Activated naive CD4-positive, alpha-beta T cell treated with anti-CD3 and anti-CD28 coated beads, Interleukin-2, amount 10 ng/mL, durations not matched to agents 7 days and 5 days (primary cell): ENCODE data around the gene LIMS2.

Experiments used
- CTCF ChIA-PET: fragments of 350-600 bp; sonication (Branson Sonifier 250); formaldehyde crosslinking; loops from one replicate; lab custom pipeline; 2021; ENCODE audit warnings: antibody characterized with exemption; lab: Charles Lee
- DNase-seq: peaks from one replicate; pipeline ENCODE4 v3.0.0-alpha.2; 2020
- H3K27ac Mint-ChIP-seq: one replicate; pipeline ENCODE4 v1.8.0; 2021; ENCODE audit warnings: mild to moderate bottlenecking, moderate library complexity, mixed read lengths
- H3K27me3 Mint-ChIP-seq: one replicate; pipeline ENCODE4 v1.8.0; 2021; ENCODE audit warnings: mild to moderate bottlenecking, mixed read lengths
- H3K36me3 Mint-ChIP-seq: one replicate; pipeline ENCODE4 v1.8.0; 2021; ENCODE audit warnings: mixed read lengths
- H3K4me1 Mint-ChIP-seq: one replicate; pipeline ENCODE4 v1.8.0; 2021; ENCODE audit warnings: mixed read lengths
- H3K4me3 Mint-ChIP-seq: one replicate; pipeline ENCODE4 v1.8.0; 2021; ENCODE audit warnings: mild to moderate bottlenecking, moderate library complexity, mixed read lengths
- H3K9me3 Mint-ChIP-seq: one replicate; pipeline ENCODE4 v1.8.0; 2021; ENCODE audit warnings: mixed read lengths

Gene LIMS2

DNA sequence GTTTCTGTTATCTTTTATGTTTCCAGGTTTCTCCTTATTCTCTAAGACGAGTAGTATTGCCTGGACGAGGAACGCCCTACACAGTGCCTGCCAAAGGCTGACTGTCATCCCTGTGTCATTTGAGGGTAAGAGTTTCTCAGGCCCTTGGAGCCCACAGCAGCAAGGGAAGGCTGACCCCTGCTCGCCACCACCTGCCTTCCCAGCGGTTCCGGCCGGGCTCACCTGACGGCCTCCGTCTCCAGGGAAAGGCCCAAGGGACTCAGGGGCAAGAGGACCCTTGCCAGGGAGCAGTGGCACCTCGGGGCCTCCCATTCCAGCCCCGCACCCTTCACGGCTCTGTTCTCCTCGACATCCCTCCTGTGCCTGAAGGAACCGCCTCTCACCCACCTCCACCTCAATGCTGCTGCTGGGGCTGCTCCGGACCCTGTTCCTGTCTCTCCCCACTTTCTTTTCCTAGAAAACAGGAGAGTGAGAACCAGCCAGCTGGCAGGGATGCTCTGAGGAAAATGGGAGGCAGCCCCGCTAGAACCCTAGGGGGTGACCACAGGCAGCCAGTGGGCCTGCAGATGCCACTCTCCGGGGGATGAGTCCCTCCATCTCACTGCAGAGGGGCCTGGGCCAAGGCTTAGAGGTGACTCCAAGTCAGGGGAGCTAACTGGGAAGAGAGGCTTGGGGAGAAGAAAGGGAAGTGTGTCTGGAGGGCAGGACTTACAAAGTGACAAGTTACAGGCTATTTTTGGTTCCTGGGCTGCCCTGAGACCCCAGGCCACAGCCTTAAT, 1.9 kb downstream of the LIMS2 start:
- Mint-ChIP-seq H3K27ac (no peak overlapping the region), H3K27me3 (peaks cover 86% of the 10 kb centered on the region), H3K4me3 (no peak overlapping the region), H3K36me3 (no peaks in the 10 kb centered on the region), H3K9me3 (no peaks in the 10 kb centered on the region), H3K4me1 (peaks cover 9% of the 10 kb centered on the region)
- CTCF ChIA-PET, result no interaction called here
- no peak for DNase-seq

DNA sequence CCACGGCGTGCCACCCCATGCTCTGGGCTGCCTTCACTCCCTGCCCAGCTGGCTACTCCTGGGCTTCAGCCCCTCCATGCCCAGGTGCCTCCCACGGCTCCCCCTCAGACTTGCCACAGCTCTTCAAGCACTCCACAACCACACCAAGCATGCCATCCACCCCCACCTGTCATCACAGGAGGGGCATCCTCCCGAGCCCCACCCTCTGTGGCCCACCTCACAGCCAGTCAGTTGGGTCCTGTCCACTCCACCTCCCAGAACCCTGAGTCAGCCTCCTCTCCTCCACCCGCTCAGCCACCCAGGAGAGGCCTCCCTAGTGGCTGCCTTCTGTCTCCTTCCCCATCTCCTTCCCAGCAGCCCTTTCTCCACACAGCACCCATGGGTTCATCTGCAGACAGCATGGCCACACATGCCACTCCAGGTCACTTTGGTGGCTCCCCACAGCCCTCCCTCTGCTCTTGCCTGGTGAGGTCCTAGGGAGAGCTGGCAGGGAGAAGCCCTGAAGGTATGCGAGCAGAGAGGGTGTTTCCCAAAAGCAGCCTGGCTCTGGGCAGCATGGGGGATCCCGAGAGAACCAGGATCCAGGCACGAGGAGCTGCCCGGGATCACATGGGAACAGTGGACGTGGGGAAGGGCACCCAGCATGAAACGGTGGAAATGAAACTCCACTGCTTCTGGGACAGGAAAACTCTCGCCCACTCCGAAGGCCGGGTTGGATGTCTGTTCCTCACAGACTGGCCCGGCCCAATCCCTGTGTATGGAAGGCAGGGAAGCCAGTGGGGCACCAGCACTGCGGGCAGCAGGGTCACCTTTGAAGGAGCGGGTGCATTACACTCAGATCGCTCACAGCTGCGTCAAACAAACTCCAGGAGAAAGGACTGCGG, 2.7 kb downstream of the LIMS2 start:
- peaks cover 77% of the 10 kb centered on the region for H3K27me3 Mint-ChIP-seq
- no peaks in the 10 kb centered on the region for H3K36me3 Mint-ChIP-seq
- no peak overlapping the region for H3K27ac Mint-ChIP-seq
- H3K4me1 Mint-ChIP-seq, result peaks cover 9% of the 10 kb centered on the region
- no peaks in the 10 kb centered on the region for H3K9me3 Mint-ChIP-seq
- CTCF ChIA-PET, result no interaction called here
- DNase-seq, result no peak
- H3K4me3 Mint-ChIP-seq, result no peak overlapping the region

DNA sequence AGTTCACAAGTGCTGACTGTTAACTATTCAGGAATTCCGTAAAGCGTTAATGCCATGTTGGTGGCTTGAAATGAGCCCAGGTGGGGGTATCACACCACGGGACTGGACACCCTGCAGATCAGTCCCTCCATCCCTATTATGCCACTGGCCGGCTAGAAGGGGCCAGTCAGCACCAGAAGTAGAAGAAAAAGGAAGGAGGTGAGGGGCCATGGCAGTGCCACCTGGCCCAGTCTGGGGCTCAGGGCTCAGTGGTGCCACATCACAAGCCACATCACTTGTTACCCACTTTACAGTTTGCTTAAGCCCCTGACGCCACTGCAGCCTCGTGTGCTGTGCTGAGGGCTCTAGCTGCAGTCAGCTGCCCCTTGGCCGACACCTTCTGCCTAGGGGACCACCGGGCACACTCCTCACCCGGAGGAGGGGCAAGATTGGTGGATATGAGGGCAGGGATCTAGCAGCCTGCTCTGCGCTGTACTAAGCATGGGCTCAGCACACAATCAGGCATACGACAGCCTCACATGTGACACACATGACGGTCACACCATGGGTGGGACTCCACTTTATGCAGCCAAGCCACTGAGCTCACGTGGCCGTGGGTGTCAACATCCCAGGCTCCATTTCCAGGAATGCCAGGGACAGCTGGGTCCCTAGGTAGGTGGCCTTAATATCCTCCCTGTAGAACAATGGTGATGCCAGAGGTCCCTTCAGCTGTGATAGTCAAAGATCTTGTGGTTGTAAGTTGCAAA, 3.6 kb downstream of the LIMS2 start:
- Mint-ChIP-seq H3K9me3 (no peaks in the 10 kb centered on the region), H3K36me3 (no peaks in the 10 kb centered on the region), H3K27ac (no peak overlapping the region), H3K27me3 (peaks cover 73% of the 10 kb centered on the region), H3K4me1 (peaks cover 9% of the 10 kb centered on the region), H3K4me3 (no peak overlapping the region)
- DNase-seq, result no peak
- CTCF ChIA-PET, result no interaction called here

- Mint-ChIP-seq H3K4me3 (no peak overlapping the region), H3K27ac (no peak overlapping the region), H3K9me3 (no peaks in the 10 kb centered on the region), H3K4me1 (peaks cover 9% of the 10 kb centered on the region), H3K27me3 (peaks cover 73% of the 10 kb centered on the region), H3K36me3 (no peaks in the 10 kb centered on the region)
- no peak for DNase-seq
- CTCF ChIA-PET, result no interaction called here
Measured at GRCh38 chr2:127670957-127671290, 4.4 kb downstream of the LIMS2 start.

GRCh38 chr2:127670055-127670956, 5.0 kb downstream of the LIMS2 start:
- peaks cover 6% of the 10 kb centered on the region for H3K4me1 Mint-ChIP-seq
- no peak overlapping the region for H3K27ac Mint-ChIP-seq
- no peak for DNase-seq
- no peak overlapping the region for H3K4me3 Mint-ChIP-seq
- H3K9me3 Mint-ChIP-seq, result no peaks in the 10 kb centered on the region
- peaks cover 73% of the 10 kb centered on the region for H3K27me3 Mint-ChIP-seq
- CTCF ChIA-PET, result no interaction called here
- no peaks in the 10 kb centered on the region for H3K36me3 Mint-ChIP-seq

DNA sequence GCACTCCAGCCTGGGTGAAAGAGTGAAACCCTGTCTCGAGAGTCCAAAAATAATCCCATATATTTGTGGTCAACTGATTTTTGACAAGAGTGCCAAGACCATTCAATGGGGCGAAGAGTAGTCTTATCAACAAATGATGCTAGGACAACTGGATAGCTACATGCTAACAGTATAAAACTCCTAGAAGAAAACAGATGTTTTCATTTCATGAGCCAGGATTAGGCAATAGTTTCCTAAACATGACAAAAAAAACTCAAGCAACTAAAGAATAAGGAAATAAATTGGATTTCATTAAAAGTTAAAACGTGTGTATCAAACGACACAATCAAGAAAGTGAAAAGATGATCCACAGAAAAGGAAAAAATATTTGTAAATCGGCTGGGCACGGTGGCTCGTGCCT, 6.3 kb downstream of the LIMS2 start:
- Mint-ChIP-seq H3K4me3 (no peak overlapping the region), H3K36me3 (no peaks in the 10 kb centered on the region), H3K27ac (no peak overlapping the region), H3K9me3 (no peaks in the 10 kb centered on the region), H3K27me3 (peaks cover 76% of the 10 kb centered on the region), H3K4me1 (peaks cover under 1% of the 10 kb centered on the region)
- DNase-seq, result no peak
- CTCF ChIA-PET, result no interaction called here

DNA sequence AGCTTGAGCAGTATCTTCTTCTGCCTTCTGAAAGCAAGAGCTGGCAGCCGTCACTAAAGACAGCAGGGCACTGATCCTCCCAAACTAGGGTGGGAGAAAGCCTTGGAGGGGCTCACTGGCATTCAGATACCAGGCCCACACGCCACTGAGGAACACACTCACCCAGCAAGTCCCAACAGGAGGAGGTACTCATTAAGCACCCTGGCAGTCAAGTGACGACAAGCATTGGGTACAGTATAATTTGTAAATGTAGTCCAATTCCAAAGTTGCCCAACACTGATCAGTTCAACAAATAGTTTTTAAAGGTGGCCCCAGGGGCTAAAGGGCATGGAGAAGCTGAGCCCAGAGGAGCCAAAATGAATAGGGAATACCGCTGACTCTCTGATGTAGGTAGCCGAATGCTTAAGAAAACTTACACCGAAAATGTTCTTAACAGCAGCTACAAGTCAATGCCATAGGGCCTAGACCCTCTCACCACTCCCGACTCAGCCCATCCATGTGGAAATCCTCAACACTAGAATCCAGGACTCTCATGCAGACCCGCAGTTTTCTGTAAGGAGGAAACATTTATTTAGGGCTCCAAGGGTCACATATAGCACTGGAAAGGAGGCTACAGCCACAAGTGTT, 9.9 kb downstream of the LIMS2 start:
- CTCF ChIA-PET, result interaction anchor here (1.1 to 1.5 kb wide), 2 partner anchors 15 to 74 kb away, joined by 3 read pairs; no protein-coding TSS in a partner anchor
- DNase-seq, result no peak
- H3K4me1 Mint-ChIP-seq, result no peaks in the 10 kb centered on the region
- H3K4me3 Mint-ChIP-seq, result no peak overlapping the region
- H3K36me3 Mint-ChIP-seq, result no peaks in the 10 kb centered on the region
- no peaks in the 10 kb centered on the region for H3K9me3 Mint-ChIP-seq
- H3K27ac Mint-ChIP-seq, result no peak overlapping the region
- H3K27me3 Mint-ChIP-seq, result peaks cover 70% of the 10 kb centered on the region

- peaks cover under 1% of the 10 kb centered on the region for H3K4me1 Mint-ChIP-seq
- H3K36me3 Mint-ChIP-seq, result no peaks in the 10 kb centered on the region
- no peak for DNase-seq
- H3K27ac Mint-ChIP-seq, result no peak overlapping the region
- no peak overlapping the region for H3K4me3 Mint-ChIP-seq
- no peaks in the 10 kb centered on the region for H3K9me3 Mint-ChIP-seq
- CTCF ChIA-PET, result interaction anchor here (1.1 to 1.5 kb wide), 2 partner anchors 15 to 73 kb away, joined by 3 read pairs; no protein-coding TSS in a partner anchor
- H3K27me3 Mint-ChIP-seq, result peaks cover 71% of the 10 kb centered on the region
Measured at GRCh38 chr2:127664895-127665225, 10.5 kb downstream of the LIMS2 start.

DNA sequence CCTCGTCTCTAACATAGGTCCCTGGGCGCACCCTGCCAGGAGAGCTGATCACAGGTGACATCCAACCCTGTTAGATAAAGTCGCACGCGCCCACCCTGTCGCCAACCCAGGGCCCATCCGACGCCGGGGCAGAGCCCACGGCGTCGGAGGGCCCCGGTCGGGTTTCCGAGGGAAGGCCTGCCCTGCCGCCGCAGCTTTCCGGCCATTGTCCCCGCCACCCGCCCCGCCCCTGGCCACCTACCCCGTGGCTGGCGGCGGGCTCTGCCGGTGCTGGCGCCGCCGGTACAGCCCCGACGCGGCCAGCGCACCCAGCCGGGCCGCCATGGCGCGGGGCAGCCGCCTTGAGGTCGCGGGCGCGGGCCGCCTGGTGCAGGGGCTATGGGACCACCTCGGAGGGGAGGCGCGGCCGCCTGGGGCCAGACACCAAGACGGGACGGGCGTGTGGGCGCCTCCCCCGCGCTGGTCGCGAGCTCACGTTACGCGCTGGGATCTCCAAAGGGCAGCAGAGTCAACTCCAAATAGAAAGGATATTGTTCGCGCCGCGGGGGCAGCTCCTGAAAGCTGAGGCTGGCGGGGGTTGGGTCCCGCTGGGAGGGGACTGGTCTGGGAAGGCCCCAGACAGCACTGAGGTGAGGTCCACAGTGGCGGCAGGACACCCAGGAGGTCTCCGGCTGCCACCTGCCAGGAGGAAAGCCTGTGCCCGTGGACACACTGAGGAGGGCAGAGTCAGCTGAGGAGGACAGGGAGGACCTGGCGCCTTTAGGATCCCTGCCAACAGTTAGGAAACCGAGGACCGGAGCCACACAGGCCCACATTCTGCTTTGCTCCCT, 11.1 kb downstream of the LIMS2 start:
- Mint-ChIP-seq H3K9me3 (no peaks in the 10 kb centered on the region), H3K27ac (no peak overlapping the region), H3K36me3 (no peaks in the 10 kb centered on the region), H3K27me3 (peaks cover 77% of the 10 kb centered on the region), H3K4me1 (peaks cover 2% of the 10 kb centered on the region), H3K4me3 (no peak overlapping the region)
- CTCF ChIA-PET, result interaction anchor here (1.1 to 1.5 kb wide), 2 partner anchors 14 to 73 kb away, joined by 3 read pairs; no protein-coding TSS in a partner anchor
- DNase-seq, result peak; percentile 14

GRCh38 chr2:127663566-127664064, 11.7 kb downstream of the LIMS2 start:
- peaks cover 2% of the 10 kb centered on the region for H3K4me1 Mint-ChIP-seq
- H3K9me3 Mint-ChIP-seq, result no peaks in the 10 kb centered on the region
- DNase-seq, result peak; percentile 16
- peaks cover 75% of the 10 kb centered on the region for H3K27me3 Mint-ChIP-seq
- H3K36me3 Mint-ChIP-seq, result no peaks in the 10 kb centered on the region
- no peak overlapping the region for H3K4me3 Mint-ChIP-seq
- no peak overlapping the region for H3K27ac Mint-ChIP-seq
- CTCF ChIA-PET, result interaction anchor here (1.5 kb wide), 1 partner anchor 14 kb away, joined by 3 read pairs; no protein-coding TSS in a partner anchor

GRCh38 chr2:127662937-127663565, 12.3 kb downstream of the LIMS2 start:
- Mint-ChIP-seq H3K4me1 (peaks cover 2% of the 10 kb centered on the region), H3K36me3 (no peaks in the 10 kb centered on the region), H3K27me3 (peaks cover 75% of the 10 kb centered on the region), H3K4me3 (no peak overlapping the region), H3K27ac (no peak overlapping the region), H3K9me3 (no peaks in the 10 kb centered on the region)
- peak; percentile 15 for DNase-seq
- CTCF ChIA-PET, result interaction anchor here (1.4 kb wide), 1 partner anchor 13 kb away, joined by 3 read pairs; no protein-coding TSS in a partner anchor
